Fibroblast of the aortic adventitia (primary cell): ENCODE measurements around the gene TENM4. TPM values are rescaled to one million over a fixed set of nuclear protein-coding genes. Genes with fewer than 3 reads are reported as not detected.

Experiments
- DNase-seq: peaks from one replicate; pipeline ENCODE4 v3.0.0-alpha.2; 2010; ENCODE audit warnings: low read depth
- H3K4me3 ChIP-seq: 2 replicates; pipeline ENCODE4 v1.5.1; 2011; ENCODE audit warnings: low read depth, mild to moderate bottlenecking, control low read depth, low read length, moderate library complexity
- total RNA-seq: library from RNA; depleted of rRNA; stranded (reverse); fragments of >200 nt; gene quantifications from 2 replicates; pipeline ENCODE4 v1.2.3, GENCODE V29; 2012; ENCODE audit warnings: low replicate concordance
- TF ChIP-seq, protein P1 (sequence below): IDR thresholded peaks from 2 replicates; pipeline ENCODE4 v1.5.1; 2011; ENCODE audit warnings: mild to moderate bottlenecking, low read length, control low read depth, inconsistent platforms; ENCODE audit not compliant: insufficient read depth

The TENM4 gene
- total RNA-seq, 1 donor = 113 TPM

DNA sequence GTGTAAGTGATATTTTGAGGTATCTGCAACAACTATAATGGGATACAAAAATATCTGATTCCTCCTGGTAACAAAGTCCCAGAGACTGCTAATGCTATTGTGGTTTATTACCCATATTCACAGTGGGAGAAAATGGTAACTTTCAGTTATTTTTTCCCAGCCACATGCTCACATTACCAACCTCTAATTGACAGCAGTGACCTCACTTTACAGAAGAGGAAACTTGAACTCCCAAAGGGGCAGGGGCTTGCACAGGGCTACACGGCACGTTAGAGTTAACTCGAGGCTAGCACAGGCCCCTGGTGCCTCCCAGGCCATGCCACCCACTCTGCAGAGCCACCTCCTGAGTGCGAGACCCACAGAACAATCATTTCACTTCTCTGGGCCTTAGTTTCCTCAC is 132.4 kb downstream of the TENM4 start:
- TF ChIP-seq, protein P1, sequence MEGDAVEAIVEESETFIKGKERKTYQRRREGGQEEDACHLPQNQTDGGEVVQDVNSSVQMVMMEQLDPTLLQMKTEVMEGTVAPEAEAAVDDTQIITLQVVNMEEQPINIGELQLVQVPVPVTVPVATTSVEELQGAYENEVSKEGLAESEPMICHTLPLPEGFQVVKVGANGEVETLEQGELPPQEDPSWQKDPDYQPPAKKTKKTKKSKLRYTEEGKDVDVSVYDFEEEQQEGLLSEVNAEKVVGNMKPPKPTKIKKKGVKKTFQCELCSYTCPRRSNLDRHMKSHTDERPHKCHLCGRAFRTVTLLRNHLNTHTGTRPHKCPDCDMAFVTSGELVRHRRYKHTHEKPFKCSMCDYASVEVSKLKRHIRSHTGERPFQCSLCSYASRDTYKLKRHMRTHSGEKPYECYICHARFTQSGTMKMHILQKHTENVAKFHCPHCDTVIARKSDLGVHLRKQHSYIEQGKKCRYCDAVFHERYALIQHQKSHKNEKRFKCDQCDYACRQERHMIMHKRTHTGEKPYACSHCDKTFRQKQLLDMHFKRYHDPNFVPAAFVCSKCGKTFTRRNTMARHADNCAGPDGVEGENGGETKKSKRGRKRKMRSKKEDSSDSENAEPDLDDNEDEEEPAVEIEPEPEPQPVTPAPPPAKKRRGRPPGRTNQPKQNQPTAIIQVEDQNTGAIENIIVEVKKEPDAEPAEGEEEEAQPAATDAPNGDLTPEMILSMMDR = no peak
- H3K4me3 ChIP-seq = no peak overlapping the region
- DNase-seq = no peak

DNA sequence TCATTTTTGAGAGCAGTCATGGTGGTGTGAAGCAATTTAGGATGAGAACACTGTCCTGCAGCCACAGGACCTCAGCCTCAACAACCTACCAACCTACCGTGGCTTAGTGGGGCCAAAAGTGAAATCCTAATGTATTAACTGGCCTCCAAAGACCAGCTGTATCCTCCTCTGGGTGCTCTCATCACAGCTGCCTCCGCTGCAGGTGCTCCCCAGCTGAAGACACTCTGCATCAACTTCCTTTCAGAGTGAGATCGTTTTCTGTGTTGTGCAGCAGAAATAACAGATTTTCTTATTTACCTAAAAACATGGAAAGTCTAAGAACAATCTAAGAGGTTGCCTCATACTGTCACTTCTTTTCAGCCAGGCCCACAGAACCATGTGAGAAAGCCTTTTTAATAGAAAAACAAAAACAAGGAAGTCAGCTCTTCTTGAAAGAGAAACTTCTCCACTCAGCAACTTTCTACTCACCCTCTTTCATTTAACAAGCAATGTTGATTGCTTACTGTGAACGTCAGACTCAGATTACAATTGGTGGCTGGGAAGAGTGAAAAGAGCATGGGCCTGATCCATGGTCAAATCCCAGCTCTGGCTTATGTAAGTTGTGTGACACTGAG is 136.1 kb downstream of the TENM4 start:
- H3K4me3 ChIP-seq = no peak overlapping the region
- peak; percentile 10 for DNase-seq
- TF ChIP-seq, protein P1 = no peak

DNA sequence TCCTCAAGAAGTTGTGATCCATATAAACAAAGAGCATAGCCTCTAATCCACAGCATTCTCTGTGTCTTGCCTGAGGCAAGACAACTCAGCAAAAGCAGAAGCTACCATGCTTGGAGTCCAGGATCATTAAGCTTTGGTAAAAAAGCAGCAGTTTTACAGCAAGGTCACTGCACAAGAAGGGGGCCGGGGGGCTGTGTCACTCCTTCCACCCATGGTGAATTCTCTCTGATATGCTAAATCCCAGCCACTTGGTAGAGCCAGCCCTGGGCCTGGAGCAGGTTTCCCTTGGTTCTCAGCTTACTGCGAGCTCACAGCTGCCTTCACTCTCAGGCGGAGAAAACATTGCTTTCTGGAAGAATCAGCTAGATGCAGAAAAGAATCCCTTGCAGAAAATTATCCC is 144.7 kb downstream of the TENM4 start:
- no peak overlapping the region for H3K4me3 ChIP-seq
- no peak for DNase-seq
- TF ChIP-seq, protein P1 = no peak

DNA sequence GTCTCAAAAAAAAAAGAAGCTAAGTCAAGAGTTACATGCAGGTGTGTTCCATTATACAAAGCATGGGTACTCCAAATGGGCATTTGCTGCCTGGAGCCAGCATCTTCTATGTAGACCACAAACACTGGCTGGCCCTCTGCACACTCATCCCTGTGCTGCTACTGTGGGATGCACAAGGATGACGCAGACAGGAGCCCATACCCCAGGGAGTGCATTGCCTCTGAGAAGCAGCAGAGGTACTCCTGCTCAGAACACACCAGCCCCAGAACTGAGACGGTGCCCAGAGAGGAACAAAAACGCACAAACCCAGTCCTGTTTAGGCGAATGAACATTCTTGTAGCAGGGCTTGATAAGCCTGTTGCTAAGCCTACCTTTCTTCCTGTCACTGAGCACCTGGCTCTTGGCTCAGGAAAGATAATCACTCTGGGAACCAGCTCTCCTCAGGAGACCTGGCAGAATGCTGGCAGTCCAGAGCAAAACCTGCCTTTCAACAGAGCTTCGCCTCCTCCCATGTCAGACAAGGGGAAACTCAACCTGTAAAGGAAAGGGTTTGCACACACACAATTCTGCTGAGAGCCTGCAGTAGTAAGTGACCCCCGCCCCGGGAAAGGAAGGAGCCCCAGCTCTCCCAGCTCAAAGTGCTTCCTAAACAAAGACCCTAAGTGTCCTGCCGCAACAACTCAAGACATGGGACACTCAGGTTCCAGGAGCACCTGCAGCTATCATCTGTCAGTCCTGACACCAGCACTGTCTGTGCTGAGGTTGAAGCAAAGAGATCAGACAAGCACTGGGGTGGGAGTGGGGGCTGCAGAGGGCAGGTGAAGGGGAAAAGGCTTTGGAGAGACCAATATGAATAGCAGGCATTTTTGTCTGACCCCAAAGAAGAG is 145.7 kb downstream of the TENM4 start:
- DNase-seq = no peak
- TF ChIP-seq, protein P1 = no peak
- no peak overlapping the region for H3K4me3 ChIP-seq

DNA sequence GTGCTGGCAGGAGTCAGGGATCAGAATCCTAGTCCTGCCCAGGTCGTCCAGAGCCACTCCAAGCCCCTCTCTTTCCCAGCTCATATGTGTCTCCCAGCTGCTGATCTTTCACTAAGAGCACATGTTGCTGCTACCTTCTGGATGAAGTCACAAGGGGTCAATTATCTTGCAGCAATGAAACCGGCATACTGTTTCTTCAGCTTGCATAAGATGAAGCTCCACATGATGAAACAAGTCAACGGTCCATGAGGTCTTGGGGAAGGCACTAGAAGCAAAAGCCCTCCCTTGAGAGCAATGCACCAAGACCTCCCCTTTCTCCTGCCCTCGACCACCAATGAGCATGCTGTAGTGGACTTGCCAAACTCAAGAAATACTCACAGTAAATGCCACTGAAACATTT is 148.9 kb downstream of the TENM4 start:
- TF ChIP-seq, protein P1 = no peak
- no peak for DNase-seq
- H3K4me3 ChIP-seq = no peak overlapping the region

DNA sequence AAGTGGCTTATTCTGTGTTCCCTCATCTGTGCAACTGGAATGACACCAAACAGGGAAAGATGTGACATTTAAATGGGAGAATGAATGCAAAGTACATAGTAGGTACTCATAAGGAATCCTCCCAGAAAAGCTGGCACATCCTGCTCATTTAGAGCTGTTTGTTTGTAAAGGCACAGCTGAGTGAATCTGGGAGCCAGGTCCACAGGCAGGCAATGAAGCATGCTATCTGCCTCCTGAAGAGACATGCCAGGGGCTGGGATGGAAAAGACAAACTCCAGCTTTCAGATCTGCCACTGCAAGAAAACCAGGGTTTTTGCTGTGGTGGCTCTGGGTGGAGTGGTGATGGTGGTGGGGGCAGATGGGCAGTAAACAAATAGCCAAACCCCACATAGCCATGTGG is 150.1 kb downstream of the TENM4 start:
- no peak overlapping the region for H3K4me3 ChIP-seq
- TF ChIP-seq, protein P1 = no peak
- DNase-seq = no peak
